Upper lobe of left lung (tissue), 6 donors: ENCODE results near the gene MAP3K3. TPM values are rescaled to one million over a fixed set of nuclear protein-coding genes. Genes with fewer than 3 reads are reported as not detected.

Experiments used
- ATAC-seq, 2 donors: fragments of 200-7000 bp; cut with Tn5 transposase; one replicate each; pipeline ENCODE4 v1.9.1; 2022; ENCODE audit warnings: mild to moderate bottlenecking in 2 of 2, moderate library complexity in 2 of 2; ENCODE audit not compliant: low FRiP score in 2 of 2
- DNase-seq, 2 donors: peaks; one replicate each; pipeline ENCODE4 v3.0.0-alpha.2; 2019 to 2020
- H3K27ac ChIP-seq, 4 donors: fragments of 200-600 bp; sonication (generic); one replicate each; pipeline ENCODE4 v1.5.1; 2016 to 2019
- H3K27me3 ChIP-seq, 4 donors: fragments of 200-600 bp; sonication (generic); one replicate each; pipeline ENCODE4 v1.5.1; 2017 to 2019
- H3K36me3 ChIP-seq, 4 donors: fragments of 200-600 bp; sonication (generic); one replicate each; pipeline ENCODE4 v1.5.1; 2016 to 2019
- H3K4me1 ChIP-seq, 4 donors: fragments of 200-600 bp; sonication (generic); one replicate each; pipeline ENCODE4 v1.5.1; 2018 to 2019
- H3K4me3 ChIP-seq, 4 donors: fragments of 200-600 bp; sonication (generic); one replicate each; pipeline ENCODE4 v1.5.1; 2017 to 2019; ENCODE audit warnings: mild to moderate bottlenecking in 2 of 4, moderate library complexity in 1 of 4
- H3K9me3 ChIP-seq, 4 donors: fragments of 200-600 bp; sonication (generic); one replicate each; pipeline ENCODE4 v1.5.1; 2018 to 2019
- CTCF ChIP-seq, 6 experiments: fragments of 450-650 bp in 4 of 6; fragments of 200-600 bp in 2 of 6; sonication (generic) in 2 of 6; IDR thresholded peaks; one replicate each; pipeline ENCODE4 v1.5.1; 2016 to 2019; ENCODE audit warnings: antibody characterized with exemption in 6 of 6
- EP300 ChIP-seq, 4 donors: sonication (generic); formaldehyde crosslinking; IDR thresholded peaks; one replicate each; pipeline ENCODE4 v1.5.1; 2017; ENCODE audit warnings: antibody characterized with exemption in 4 of 4, control low read depth in 2 of 4
- POLR2A ChIP-seq, 4 donors: fragments of 450-650 bp; IDR thresholded peaks; one replicate each; pipeline ENCODE4 v1.5.1; 2016 to 2017; ENCODE audit warnings: antibody characterized with exemption in 4 of 4, mild to moderate bottlenecking in 2 of 4
- POLR2AphosphoS5 ChIP-seq, 2 donors: sonication (generic); formaldehyde crosslinking; IDR thresholded peaks; one replicate each; pipeline ENCODE4 v1.5.1; 2017; ENCODE audit warnings: antibody characterized with exemption in 2 of 2
- whole genome bisulfite sequencing, 2 donors: methylation state at CpG; one replicate each; pipeline ENCODE4 v1.1.5; 2017 to 2018; 5-methylcytosine and 5-hydroxymethylcytosine counted together
- total RNA-seq, 6 donors: library from RNA; depleted of rRNA in 4 of 6; stranded (reverse); fragments of >200 nt in 4 of 6; gene quantifications; one replicate each; pipeline versions ENCODE4 v1.1.0 to v1.2.1, GENCODE V29; 2016 to 2021
- donor health status: DM: no; HTN: no; CAD: no; lungs with moderate emphysema.
- donor health status: DM: no; HTN: yes; CAD: no; lungs with severe emphysema.

Gene MAP3K3
- total RNA-seq, 6 donors from 2014 or later: 55.1 to 116 (median 60.4) TPM

DNA sequence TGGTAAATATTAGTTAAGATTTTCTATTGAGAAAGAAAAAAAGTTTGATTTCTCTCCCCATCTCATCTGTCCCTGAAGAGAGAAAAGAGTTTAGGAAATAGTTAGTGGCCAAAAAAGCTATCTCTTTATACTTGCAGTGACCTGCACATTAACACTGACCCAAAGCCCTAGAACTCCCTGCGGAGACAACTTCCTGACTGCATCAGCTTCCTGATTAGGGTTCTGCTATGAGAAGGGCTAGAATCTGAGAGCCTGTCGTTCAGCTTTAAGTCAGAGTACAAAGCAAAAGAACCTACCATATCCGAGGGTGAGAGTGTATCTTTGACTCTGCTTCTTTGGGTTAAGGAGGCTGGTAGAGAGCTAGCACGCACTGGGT lies 53.0 kb downstream of the MAP3K3 start:
- H3K9me3 ChIP-seq: no peaks in the 10 kb centered on the region
- peak overlapping the region in 2 of 4 donors; percentile 20 to 27 for H3K4me3 ChIP-seq
- DNase-seq (no peak), ATAC-seq (peak; percentile 42 to 60)
- 15 to 19% methylated on average over 4 of the region's 4 CpGs for WGBS, 2 donors
- H3K36me3 ChIP-seq: peaks cover 4 to 13% (median 8%) of the 10 kb centered on the region in 4 donors
- H3K27ac ChIP-seq: peak overlapping the region; percentile 74 to 85 (median 83)
- no peaks in the 10 kb centered on the region for H3K27me3 ChIP-seq
- TF ChIP-seq POLR2A (IDR thresholded peaks at IDR 0.05) (no peak), POLR2AphosphoS5 (IDR thresholded peaks at IDR 0.05) (no peak), EP300 (IDR thresholded peaks at IDR 0.05) (no peak), CTCF (IDR thresholded peaks at IDR 0.05) (no peak)
- H3K4me1 ChIP-seq: peaks cover 37 to 47% (median 42%) of the 10 kb centered on the region in 4 donors

- peak; percentile 85 to 93 for ATAC-seq
- peak overlapping the region in 2 of 4 donors; percentile 20 to 27 for H3K4me3 ChIP-seq
- H3K9me3 ChIP-seq: no peaks in the 10 kb centered on the region
- no peak for TF ChIP-seq CTCF (IDR thresholded peaks at IDR 0.05)
- peak; percentile 57 to 73 for TF ChIP-seq POLR2AphosphoS5 (IDR thresholded peaks at IDR 0.05)
- TF ChIP-seq EP300 (IDR thresholded peaks at IDR 0.05): peak in 1 of 4 donors; percentile 18
- peak in 1 of 4 donors; percentile 12 for TF ChIP-seq POLR2A (IDR thresholded peaks at IDR 0.05)
- no peaks in the 10 kb centered on the region for H3K27me3 ChIP-seq
- H3K4me1 ChIP-seq: peaks cover 37 to 51% (median 47%) of the 10 kb centered on the region in 4 donors
- H3K27ac ChIP-seq: peak overlapping the region; percentile 74 to 85 (median 83)
- DNase-seq: peak in 1 of 2 donors; percentile 92
- whole genome bisulfite sequencing, 2 donors: 21 to 30% methylated on average over 5 to 6 of the region's 6 CpGs
- peaks cover 4 to 13% (median 6%) of the 10 kb centered on the region in 4 donors for H3K36me3 ChIP-seq
Measured at GRCh38 chr17:63675607-63676546, 53.7 kb downstream of the MAP3K3 start.

DNA sequence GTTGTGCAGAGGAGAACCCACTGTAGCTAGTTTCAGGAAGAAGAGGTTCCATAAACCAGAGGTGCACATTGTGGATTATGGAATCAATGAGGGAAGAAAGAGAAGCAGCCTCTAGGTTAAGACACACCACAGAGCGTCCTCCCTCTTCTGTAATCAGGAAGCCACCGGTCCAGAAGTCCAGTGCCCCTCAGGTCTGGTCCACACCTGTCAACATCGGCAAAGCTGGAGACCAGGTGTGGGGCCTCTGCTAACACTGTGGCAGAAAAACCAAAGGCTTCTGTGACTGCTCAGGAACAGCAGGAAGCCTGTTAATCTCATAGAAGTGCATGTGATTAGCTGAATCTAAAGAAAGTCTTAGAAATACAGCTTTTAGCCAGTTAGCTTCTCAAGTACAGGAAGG lies 54.4 kb downstream of the MAP3K3 start:
- no peak overlapping the region for H3K4me3 ChIP-seq
- H3K9me3 ChIP-seq: no peaks in the 10 kb centered on the region
- 21 to 36% methylated on average over 3 of the region's 3 CpGs for WGBS, 2 donors
- peak overlapping the region; percentile 2 to 84 (median 64) for H3K27ac ChIP-seq
- no peak for ATAC-seq
- H3K36me3 ChIP-seq: peaks cover 4 to 13% (median 6%) of the 10 kb centered on the region in 4 donors
- DNase-seq: no peak
- TF ChIP-seq CTCF (IDR thresholded peaks at IDR 0.05) (no peak), EP300 (IDR thresholded peaks at IDR 0.05) (no peak), POLR2AphosphoS5 (IDR thresholded peaks at IDR 0.05) (no peak), POLR2A (IDR thresholded peaks at IDR 0.05) (no peak)
- H3K27me3 ChIP-seq: no peaks in the 10 kb centered on the region
- peaks cover 43 to 58% (median 54%) of the 10 kb centered on the region in 4 donors for H3K4me1 ChIP-seq

DNA sequence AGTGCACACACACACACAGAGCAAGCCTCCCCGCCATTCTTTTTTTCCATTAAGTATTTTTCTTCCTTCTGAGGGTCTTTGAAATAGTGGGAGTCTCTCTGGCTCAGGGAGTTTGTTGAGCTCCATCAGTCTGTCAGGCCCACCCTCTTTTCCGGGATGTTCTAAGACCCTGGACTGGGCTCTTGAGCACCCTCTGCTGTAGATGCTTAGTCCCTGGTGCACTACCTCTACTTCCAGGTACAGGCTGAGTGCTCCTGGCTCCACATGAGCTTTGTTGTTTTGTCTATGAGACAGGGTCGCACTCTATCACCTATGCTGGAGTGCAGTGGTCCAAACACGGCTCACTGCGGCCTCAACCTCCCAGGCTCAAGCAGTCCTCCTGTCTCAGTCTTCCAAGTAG lies 57.0 kb downstream of the MAP3K3 start:
- no peaks in the 10 kb centered on the region for H3K27me3 ChIP-seq
- 96 to 98% methylated on average over 4 to 5 of the region's 5 CpGs for WGBS, 2 donors
- ATAC-seq: no peak
- H3K27ac ChIP-seq: no peak overlapping the region
- H3K36me3 ChIP-seq: peaks cover 7 to 25% (median 23%) of the 10 kb centered on the region in 4 donors
- no peak overlapping the region for H3K4me3 ChIP-seq
- H3K4me1 ChIP-seq: peaks cover 42 to 58% (median 51%) of the 10 kb centered on the region in 4 donors
- TF ChIP-seq POLR2AphosphoS5 (IDR thresholded peaks at IDR 0.05) (no peak), POLR2A (IDR thresholded peaks at IDR 0.05) (no peak)
- no peaks in the 10 kb centered on the region for H3K9me3 ChIP-seq
- DNase-seq: no peak

GRCh38 chr17:63680700-63681099 lies 58.5 kb downstream of the MAP3K3 start:
- ATAC-seq: no peak
- H3K4me1 ChIP-seq: peaks cover 38 to 47% (median 42%) of the 10 kb centered on the region in 4 donors
- 67 to 71% methylated on average over 1 of the region's 1 CpG for WGBS, 2 donors
- H3K9me3 ChIP-seq: no peaks in the 10 kb centered on the region
- H3K27ac ChIP-seq: peak overlapping the region in 3 of 4 donors; percentile 35 to 71 (median 44)
- peaks cover 7 to 38% (median 32%) of the 10 kb centered on the region in 4 donors for H3K36me3 ChIP-seq
- no peaks in the 10 kb centered on the region for H3K27me3 ChIP-seq
- H3K4me3 ChIP-seq: no peak overlapping the region
- no peak for TF ChIP-seq EP300 (IDR thresholded peaks at IDR 0.05)
- no peak for TF ChIP-seq POLR2AphosphoS5 (IDR thresholded peaks at IDR 0.05)
- TF ChIP-seq POLR2A (IDR thresholded peaks at IDR 0.05): no peak
- TF ChIP-seq CTCF (IDR thresholded peaks at IDR 0.05): no peak
- no peak for DNase-seq
